Measurements from ENCODE around the gene GIPC1. TPM values are rescaled to one million over a fixed set of nuclear protein-coding genes. Genes with fewer than 3 reads are reported as not detected.

GIPC1 gene
- total and polyA plus RNA-seq, 8 donors, result 73.3 to 662 (median 122) TPM

- Histone ChIP-seq H3K27ac (peak overlapping the region; percentile 19 to 100 (median 99)), H3K36me3 (peaks cover 22 to 40% (median 34%) of the 10 kb centered on the region in 4 donors), H3K9me3 (no peaks in the 10 kb centered on the region), H3K4me3 (no peak overlapping the region), H3K4me1 (peaks cover 37 to 83% (median 42%) of the 10 kb centered on the region in 4 donors), H3K27me3 (no peaks in the 10 kb centered on the region)
- 89 to 95% (median 92%) methylated on average over 14 of the region's 14 CpGs for WGBS, 5 donors
- TF ChIP-seq CTCF (IDR thresholded peaks at IDR 0.05) (no peak), POLR2A (IDR thresholded peaks at IDR 0.05) (no peak), EP300 (IDR thresholded peaks at IDR 0.05) (no peak), POLR2AphosphoS5 (IDR thresholded peaks at IDR 0.05) (no peak)
- intact Hi-C loops (cut with DNase I; ENCODE audit: low total_unique reads), result no loop called here
- DNase-seq, result no peak
Measured at GRCh38 chr19:14512406-14512961, 16.6 kb upstream of the GIPC1 start.

GRCh38 chr19:14511229-14511593, 15.3 kb upstream of the GIPC1 start:
- Histone ChIP-seq H3K4me3 (no peak overlapping the region), H3K36me3 (peaks cover 19 to 33% (median 32%) of the 10 kb centered on the region in 4 donors), H3K4me1 (peaks cover 29 to 80% (median 33%) of the 10 kb centered on the region in 4 donors), H3K27me3 (no peaks in the 10 kb centered on the region), H3K9me3 (no peaks in the 10 kb centered on the region), H3K27ac (peak overlapping the region in 4 of 5 donors; percentile 59 to 73 (median 70))
- intact Hi-C loops (cut with DNase I; ENCODE audit: low total_unique reads), result no loop called here
- 79 to 91% (median 87%) methylated on average over 4 of the region's 4 CpGs for WGBS, 5 donors
- DNase-seq, result no peak
- TF ChIP-seq EP300 (IDR thresholded peaks at IDR 0.05) (no peak), POLR2AphosphoS5 (IDR thresholded peaks at IDR 0.05) (no peak), CTCF (IDR thresholded peaks at IDR 0.05) (no peak), POLR2A (IDR thresholded peaks at IDR 0.05) (no peak)

- WGBS, 5 donors, result 37 to 49% (median 43%) methylated on average over 22 of the region's 22 CpGs
- Histone ChIP-seq H3K36me3 (peaks cover 13 to 27% (median 25%) of the 10 kb centered on the region in 4 donors), H3K9me3 (no peaks in the 10 kb centered on the region), H3K4me3 (no peak overlapping the region), H3K4me1 (peaks cover 24 to 80% (median 29%) of the 10 kb centered on the region in 4 donors), H3K27ac (peak overlapping the region; percentile 1 to 73 (median 70)), H3K27me3 (no peaks in the 10 kb centered on the region)
- TF ChIP-seq POLR2A (IDR thresholded peaks at IDR 0.05), result no peak
- no peak for TF ChIP-seq POLR2AphosphoS5 (IDR thresholded peaks at IDR 0.05)
- no peak for TF ChIP-seq CTCF (IDR thresholded peaks at IDR 0.05)
- TF ChIP-seq EP300 (IDR thresholded peaks at IDR 0.05), result no peak
- intact Hi-C loops (cut with DNase I; ENCODE audit: low total_unique reads), result no loop called here
- peak in 1 of 2 donors; percentile 66 for DNase-seq
Measured at GRCh38 chr19:14510311-14511228, 14.6 kb upstream of the GIPC1 start.

- TF ChIP-seq EP300 (IDR thresholded peaks at IDR 0.05), result no peak
- TF ChIP-seq POLR2AphosphoS5 (IDR thresholded peaks at IDR 0.05), result no peak
- TF ChIP-seq POLR2A (IDR thresholded peaks at IDR 0.05), result no peak
- no peak for TF ChIP-seq CTCF (IDR thresholded peaks at IDR 0.05)
Measured at GRCh38 chr19:14507704-14508542, 12.0 kb upstream of the GIPC1 start.

More at GRCh38 chr19:14507704-14508542, 12.0 kb upstream of the GIPC1 start:
- intact Hi-C loops (cut with DNase I; ENCODE audit: low total_unique reads), result no loop called here
- H3K36me3 ChIP-seq, result peaks cover 0 to under 1% (median 0%) of the 10 kb centered on the region in 4 donors
- H3K4me3 ChIP-seq, result no peak overlapping the region
- peaks cover 5 to 60% (median 10%) of the 10 kb centered on the region in 4 donors for H3K4me1 ChIP-seq
- WGBS, 5 donors, result 57 to 67% (median 58%) methylated on average over 12 of the region's 12 CpGs
- H3K27me3 ChIP-seq, result no peaks in the 10 kb centered on the region
- H3K27ac ChIP-seq, result peak overlapping the region in 3 of 5 donors; percentile 12 to 75 (median 37)
- peak in 1 of 2 donors; percentile 67 for DNase-seq
- no peaks in the 10 kb centered on the region for H3K9me3 ChIP-seq

Data from stomach (tissue), 9 donors.